NCI-H82 treated with DMSO at 0.1 percent for 48 hours (cell line): ENCODE measurements around the gene RIMBP2.

Source experiments
- DNase-seq: peaks from one replicate; lab custom pipeline; 2025; ENCODE audit not compliant: unreplicated experiment; lab: John Stamatoyannopoulos, UW

RIMBP2 gene

DNA sequence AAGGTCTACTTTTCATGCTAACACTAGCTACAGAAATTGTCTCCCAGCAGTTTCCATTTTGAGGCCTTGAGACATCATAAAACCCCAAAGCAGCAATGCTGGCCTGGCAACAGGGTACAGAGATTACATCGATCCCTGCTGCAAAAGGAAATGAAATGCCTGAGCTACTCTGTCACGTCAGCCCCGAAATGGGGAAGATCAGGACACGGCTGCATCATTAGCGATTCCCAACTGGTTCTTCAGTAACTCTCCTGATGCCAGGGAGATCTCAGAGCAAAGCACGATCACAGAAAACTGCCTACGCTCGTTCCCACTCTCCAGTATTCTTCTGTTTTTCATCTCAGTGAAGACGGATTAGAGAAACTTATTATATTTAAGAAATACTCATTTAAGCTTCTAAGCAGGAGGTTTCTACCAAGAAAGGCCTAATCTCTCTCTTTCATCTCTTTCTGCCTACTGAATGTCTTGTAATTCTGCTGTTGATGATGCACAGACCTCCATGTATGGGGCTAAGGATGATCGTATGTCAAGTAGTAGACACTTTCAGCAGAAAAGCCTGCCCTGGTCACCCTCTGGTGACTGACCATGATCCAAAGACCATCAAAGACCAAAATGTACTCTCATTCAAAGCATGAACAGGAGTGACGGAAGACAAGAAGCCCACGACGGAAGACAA, 168.5 kb downstream of the RIMBP2 start:
- no peak for DNase-seq

DNA sequence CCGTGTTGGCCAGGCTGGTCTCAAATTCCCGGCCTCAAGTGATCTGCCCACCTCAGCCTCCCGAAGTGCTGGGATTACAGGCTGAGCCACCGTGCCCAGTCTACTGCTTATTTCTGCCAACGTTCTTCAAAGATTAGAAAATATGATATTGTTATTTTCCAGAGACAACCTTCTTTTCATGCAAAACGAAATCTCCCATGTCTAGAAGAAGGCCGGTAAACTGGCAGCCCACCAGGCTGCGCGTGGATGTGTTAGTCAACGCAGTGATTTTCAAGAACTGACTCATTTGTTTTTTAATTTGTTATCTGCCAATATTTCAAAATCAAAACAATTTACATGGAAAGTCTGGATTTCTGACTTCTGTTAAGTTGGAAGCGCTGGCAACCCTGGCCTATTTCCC, 169.6 kb downstream of the RIMBP2 start:
- no peak for DNase-seq

DNA sequence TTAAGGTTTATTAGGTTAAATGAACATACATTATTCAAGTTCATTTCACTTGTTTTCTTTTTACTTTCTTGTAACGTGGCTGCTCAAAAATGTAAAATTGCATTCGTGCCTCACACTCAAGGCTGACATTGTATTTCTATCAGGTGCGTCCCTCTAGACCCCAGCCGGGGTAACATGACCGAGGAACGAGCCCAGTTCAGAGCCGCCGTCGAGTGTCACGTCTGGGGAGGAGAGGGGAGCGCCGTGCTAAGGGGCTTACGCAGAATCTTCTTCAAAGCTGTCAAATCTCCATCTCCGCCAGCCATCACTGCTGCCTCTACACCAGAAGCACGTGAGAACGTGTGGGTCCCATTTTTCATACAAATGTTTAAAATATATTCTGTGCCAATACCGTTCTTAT, 170.6 kb downstream of the RIMBP2 start:
- DNase-seq = no peak

DNA sequence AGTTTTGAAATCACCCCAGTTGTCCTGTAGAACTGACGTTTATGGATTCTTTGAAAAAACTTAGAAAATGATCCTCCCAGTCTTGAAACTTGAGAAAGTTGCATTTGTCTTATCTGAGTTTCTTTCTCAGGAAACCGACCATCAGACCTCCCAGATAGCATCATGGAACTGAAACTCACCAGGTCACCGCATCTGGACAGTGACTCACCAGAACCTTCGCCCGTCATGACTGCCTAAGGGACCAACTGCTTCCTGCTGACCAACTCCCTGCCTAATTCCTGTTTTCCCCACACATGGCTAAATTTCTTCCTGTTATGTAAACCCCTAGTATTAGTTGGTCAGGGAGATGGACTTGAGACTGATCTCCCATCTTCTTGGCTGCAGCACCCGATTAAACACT, 175.7 kb downstream of the RIMBP2 start:
- no peak for DNase-seq

DNA sequence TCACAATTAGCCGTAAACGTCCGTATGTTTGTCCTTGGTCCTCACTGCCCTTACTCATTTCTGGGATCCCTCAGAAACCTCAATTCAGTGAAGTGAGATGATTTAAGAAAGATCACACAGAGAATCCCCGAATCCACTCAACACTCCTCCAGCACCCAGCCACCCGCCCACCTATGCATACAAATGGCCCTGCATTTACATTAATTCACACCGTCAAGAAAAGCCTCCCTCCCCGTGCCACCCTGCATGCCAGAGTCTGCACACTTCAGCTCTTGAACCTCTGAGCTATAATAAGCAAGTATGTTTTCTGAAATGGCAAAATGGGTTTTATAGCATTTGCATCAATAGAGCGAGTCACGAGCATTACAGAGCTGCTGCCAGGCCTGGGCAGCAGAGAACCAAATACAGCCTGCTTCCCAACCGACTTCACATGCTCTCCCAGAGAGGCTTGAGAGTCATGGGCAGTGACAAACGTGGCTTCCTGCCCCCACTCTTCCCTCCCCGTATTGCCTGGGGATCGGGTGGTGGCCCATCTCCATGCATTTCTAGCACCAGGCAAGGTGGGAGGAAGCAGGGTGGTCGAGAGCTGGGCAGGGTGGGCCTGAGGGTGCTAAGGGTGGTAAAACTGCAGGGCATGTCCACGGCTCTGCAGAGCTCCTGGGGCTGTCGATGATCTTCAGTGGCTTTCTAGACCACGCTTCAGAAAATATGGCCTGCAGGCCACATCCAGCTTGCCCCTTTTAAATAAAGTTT, 177.6 kb downstream of the RIMBP2 start:
- DNase-seq = no peak

DNA sequence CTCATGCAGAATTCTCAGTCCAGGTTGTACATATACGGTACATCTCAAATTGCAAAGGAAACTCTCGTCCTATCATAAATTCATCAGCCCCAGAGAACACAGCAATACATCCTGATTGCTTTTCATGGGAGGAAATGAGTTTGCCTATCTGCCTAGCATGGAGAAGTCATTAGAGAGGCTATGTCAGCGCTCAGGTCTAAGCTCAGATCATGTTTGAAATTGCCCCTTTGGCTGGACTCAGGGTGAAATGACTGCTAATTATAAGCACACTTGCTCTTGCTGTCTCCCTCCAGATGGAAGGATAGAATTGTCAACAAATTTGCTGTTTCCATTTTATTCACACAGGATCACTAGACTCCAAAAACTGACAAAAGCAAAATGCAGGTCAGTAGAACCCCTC, 178.4 kb downstream of the RIMBP2 start:
- no peak for DNase-seq

DNA sequence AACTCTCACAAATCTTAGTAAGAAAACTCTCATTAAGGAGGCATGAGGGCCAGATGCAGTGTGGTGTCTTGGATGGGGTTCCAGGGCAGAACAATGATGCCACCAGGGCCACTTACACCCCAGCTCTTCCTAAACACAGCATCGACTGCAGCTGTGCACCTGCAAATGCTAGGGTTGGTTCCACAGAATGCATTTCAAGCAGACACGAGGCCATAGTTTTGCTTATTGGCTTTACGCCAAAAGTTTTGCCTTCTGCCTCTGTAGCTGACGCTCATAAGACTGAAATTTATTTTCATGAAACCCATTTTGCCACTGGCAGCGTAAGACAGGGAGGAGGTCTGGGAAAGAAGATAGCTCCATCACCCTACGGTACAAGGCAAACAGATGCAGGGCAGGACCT, 179.0 kb downstream of the RIMBP2 start:
- no peak for DNase-seq

DNA sequence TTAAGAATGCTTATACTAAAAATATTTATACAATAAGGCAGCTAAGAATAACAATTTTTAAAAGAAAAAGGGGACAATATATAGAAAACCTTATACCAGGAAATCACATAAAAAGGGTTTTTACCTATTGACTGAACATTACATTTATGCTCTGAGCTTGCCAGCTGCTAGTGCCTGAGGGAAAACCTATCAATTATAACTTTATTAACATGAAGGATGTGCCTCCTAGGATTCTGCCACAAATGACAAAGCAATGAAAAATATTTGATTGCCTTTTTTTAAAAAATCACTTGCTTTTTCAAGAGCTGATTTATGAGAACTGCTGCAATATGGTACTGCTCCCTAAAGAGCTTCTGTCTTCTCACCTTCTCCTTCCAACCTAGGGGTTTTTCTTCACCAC, 185.7 kb downstream of the RIMBP2 start:
- DNase-seq = no peak

DNA sequence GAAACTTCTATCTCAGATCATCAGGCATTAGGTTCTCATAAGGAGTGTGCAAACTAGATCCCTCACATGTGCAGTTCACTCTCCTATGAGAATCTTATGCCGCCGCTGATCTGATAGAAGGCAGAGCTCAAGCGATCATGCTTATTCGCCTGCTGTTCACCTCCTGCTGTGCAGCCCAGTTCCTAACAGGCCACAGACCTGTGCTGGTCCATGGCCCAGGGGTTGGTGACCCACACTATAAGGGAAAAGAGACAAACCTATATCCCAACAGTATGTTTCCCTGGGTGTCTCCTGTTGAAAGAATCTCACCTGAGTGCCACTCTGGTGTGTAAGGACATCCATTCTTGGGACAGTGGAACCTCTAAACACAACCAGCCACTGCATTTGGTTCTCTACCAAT, 186.3 kb downstream of the RIMBP2 start:
- no peak for DNase-seq

DNA sequence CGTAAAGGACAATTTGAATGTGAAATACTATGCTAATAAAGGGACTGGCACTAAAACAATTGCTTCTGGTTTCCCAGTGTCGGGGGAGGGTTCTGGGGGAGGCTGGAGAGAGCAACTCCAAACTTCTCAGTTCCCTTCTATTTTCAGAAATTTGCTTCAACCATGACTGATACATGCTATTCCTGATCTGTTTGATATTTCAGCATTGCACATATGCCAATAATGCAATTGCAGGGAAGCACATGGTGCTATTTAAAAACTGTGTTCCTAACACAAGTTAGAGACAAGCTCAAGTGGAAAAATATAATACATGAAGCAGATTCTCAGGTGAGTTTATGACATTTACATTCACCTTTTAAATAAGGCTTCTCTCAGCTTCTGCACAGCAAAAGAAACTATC, 188.9 kb downstream of the RIMBP2 start:
- no peak for DNase-seq

DNA sequence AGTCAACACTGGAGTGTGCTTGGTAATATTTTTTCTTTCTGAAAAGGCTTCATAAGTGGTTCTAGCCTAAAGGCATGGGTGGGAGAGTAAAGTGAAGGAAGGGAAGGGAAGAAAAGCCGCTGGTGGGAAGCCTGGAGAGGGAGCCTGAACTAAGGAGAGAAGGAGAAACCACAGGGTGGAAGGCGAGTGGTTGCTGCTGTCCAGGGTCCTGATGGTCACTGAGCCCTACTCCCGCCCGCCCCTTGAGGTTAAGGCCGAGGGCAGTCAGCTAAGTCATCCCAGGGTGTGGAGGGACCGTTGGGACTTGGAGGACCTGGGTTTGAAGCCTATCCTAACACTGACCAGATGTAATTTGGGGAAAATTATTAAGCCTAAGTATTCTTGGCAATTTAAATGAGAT, 189.3 kb downstream of the RIMBP2 start:
- DNase-seq = no peak

DNA sequence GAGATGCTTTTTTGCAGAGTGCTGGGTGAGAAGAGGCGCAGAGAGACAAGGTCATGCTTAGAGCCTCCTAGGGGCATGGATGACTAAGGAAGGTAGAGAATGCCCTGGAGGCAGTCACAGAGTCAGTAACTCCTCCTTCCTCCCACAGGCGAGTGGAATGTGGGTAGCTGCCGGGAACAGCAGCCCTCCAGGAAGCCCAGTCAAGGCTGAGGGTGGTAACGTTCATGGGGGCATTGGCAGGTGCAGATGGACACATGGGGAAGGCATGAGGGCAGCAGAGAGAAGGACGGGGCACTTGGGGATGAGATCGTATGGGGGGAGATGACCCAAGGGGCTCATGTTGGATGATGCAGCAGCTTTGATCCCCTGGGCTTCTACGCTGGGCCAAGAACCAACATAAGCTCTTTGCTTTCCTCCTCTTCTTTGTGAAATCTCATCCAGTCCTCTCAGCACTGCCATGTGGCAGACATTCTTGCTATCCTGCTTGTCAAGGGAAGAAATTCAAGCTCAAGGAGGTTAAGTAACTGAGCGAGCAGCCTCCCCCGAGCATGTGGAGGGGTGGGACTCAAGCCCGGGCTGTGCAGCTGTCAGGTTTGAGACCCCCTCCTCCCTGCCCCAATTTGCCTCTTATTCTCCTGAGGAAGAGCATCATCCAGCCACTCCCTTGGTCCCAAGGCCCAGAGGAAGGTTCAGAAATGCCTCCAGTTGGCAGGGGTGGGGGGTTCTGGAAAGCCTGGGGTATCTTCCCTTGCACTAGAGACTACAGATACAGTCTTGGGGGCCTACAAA, 190.5 kb downstream of the RIMBP2 start:
- no peak for DNase-seq

DNA sequence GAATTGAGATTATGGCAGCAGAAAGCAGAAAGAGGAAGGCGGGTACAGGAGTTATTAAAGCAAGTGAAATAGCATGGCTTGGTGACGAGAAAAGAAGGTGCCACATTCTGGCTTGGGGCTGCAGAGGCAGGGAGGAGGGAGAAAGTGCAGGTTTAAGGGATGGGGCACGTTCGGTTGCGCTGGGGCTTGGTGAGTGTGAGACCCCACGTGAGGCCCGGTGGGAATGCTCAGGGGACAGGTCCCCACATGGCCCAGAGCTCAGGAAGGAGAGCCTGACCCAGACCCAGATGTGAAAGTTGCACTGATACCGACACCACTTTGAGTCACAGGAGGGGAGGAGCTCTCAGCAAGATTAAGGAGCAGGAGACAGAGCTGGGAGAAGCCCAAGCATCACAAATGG, 191.3 kb downstream of the RIMBP2 start:
- DNase-seq = no peak

DNA sequence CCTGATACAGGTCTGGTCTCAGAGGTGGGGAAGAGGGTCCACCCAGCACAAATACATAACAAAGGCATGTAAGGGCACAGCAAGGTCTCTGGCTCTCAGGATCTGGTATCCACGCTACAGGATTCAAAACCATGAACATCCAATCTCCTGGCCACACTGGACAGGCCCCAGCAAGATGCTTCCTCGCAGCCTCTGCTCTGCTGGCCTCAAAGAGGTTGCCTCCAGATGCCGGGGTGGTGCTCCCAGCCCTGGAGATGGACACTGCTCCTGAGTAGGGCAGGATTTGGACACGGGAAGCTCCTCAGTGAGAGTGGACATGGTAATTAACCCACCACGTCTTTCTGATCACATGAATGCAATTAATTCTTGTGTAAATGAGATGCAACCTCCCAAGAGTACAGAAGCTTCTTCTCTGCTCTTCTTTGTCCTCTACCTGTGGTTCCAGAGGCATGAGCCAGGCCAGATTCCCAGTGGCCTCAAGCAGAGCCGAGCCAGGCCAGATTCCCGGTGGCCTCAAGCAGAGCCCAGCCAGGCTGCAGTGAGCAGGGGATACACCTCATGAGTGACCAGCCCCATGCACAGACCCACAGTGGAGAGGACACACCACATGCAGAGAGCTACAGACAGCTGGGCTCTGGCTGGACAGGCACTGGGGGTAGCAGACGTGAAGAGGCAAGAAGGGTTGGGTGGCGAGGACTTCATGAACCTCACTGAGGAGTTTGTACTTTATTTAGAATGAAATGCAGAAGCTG, 192.1 kb downstream of the RIMBP2 start:
- DNase-seq = no peak

DNA sequence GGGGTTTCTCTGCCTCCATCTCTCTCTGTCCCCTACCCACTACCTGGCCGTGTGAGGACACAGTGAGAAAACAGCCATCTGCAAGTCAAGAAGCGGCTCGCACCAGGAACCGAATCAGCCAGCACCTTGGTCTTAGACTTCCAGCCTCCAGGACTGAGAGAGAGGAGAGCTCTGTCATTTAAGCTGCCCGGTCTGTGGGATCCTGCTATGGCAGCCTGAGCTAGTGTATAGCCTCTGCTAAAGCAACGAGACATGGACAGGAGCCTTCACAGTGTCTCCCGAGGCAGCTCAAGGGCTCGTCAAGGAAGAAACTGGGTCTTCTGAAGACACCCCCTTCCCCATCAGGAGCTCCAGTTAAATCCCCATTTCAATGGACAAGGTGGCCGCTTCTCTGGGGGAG, 192.9 kb downstream of the RIMBP2 start:
- DNase-seq = no peak

DNA sequence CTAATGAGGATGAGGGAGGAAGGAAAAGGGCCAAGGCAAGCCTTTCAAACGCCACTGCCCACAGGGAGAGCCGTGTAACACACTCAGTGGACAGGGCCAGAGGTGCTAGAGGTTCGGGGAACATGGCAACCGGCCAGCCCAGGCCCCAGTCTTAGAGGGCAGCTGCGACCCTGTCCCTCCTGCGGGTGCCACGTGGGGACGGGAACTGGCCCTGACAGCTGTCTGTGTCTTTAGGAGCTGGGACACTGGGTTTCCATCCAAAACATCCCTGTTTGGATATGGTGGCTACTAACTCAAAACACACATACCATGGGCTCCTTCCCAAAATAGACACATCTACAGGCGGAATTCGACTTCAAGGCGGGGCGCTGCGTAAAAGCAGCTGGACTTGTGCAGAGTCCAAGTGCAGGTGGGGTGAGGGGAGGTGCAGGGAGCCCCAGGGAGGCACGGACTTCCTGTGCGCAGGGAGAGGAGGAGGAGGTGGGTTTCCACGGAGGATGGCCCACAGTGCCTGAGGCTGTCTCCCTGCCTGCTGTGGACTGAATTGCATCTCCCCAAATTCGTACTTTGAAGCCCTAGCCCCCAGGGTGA, 193.8 kb downstream of the RIMBP2 start:
- DNase-seq = no peak

DNA sequence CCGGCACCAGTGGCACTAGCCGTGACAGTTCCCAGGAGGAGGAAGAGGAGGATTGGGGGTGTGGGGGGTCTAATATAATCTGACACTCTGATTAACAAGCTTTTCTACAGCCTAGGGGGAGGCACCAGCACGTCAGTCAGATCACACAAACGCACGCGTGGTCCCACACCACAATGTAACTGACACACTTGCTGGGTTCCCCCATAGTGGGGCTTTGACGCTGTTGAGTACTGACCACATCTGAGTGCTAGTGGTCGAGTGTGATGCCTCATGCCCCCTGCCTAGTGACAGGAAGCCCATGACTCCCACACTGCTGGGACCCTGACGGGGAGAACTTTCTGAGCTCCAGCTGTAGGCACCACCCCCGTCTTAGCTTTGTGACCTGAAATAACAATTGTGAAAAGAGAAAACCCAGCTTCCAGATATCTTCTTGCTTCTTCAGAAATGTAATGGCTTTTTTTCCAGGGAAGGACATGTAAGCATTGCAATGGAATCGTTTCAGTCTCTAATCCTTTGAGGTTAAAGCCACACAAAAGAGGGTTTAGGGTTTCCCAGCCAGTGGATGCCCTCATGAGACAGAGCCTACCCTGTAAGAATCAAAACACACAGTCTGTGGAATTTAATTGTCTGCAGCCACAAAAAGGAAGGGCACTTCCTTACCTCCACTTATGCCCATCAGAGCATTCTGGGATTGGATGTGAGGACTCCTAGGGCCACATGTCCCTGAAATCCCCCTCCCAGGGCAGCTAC, 194.5 kb downstream of the RIMBP2 start:
- no peak for DNase-seq

DNA sequence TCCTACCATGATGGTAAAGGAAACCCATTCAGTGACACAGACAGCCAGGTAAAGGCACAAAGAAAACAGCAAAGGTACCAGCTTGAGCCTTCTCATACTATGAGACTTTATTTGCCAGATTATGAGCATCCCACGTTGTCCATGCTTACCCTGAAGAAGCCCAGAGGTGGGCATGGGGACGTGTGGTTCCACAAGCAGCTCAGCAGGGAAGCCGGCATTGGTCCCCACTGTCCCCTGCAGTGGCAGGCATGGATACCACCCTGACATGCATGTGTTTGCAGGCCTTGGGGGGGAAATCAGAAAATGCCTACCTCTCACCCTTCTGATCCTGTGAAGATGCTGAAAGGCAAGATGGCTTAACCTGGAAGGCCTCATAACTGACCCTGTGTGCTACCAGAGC, 195.3 kb downstream of the RIMBP2 start:
- DNase-seq = no peak

DNA sequence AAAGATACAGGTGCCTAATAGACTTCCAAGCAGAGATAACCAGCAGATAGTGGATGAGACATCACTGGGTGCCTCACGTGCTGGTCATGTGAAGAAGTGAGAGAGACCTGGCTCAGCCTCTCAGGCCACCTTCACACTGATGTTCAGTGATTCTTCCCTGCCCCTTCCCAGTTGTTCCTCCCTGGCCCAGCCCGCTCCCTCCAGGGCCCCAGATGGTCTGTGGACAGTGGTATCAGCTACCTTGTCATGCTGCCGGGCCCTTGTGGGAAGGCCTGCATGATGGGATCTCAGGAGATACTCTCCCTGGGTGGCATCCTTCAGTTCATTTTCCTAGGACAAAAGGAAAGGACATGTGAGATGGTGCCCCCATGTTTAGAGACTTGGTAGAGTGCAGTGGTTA, 198.5 kb downstream of the RIMBP2 start:
- DNase-seq = no peak

DNA sequence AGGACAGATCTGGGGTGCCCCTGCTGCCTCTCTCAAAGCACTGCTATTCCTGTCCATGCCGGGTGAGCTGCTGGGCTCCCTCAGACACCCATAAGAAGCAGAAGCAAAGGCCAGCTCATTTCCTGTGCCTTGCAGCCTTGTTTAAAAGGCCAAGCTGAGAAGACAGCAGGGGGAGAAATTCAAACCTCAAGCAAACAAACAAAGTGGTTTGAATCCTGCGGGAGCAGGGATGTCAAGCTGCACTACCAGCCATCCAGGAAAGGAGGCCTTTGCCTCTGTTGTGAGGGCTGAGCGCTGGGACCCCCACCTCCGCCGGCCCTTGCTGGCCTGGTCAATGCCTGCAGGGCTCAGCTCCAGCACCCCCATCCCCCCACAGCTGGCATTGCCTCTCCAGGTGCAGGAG, 201.9 kb downstream of the RIMBP2 start:
- no peak for DNase-seq
